OCI-LY3 (cell line): Measurements from ENCODE around the gene TSPAN33.

Experiments used
- H2AFZ ChIP-seq: fragments of 200-600, 300-600 bp; shearing (Covaris generic); 2 replicates; pipeline ENCODE4 v1.6.0; 2014; ENCODE audit warnings: antibody characterized with exemption, low read depth, low read length
- H3K27ac ChIP-seq: fragments of 200-600, 300-600 bp; sonication (generic); 2 replicates; pipeline ENCODE4 v1.5.1; 2014; ENCODE audit warnings: mild to moderate bottlenecking, low read length, moderate library complexity, mixed read lengths
- H3K27me3 ChIP-seq: fragments of 200-600, 300-600 bp; sonication (generic); 2 replicates; pipeline ENCODE4 v1.6.1; 2014; ENCODE audit warnings: low read depth, low read length, mixed read lengths
- H3K36me3 ChIP-seq: fragments of 200-600, 300-600 bp; sonication (generic); replicated peaks from 2 replicates; pipeline ENCODE3; 2014; ENCODE audit warnings: low read depth, low read length, mixed read lengths
- H3K4me1 ChIP-seq: fragments of 300-600, 200-600 bp; sonication (generic); 2 replicates; pipeline ENCODE4 v1.6.1; 2014; ENCODE audit warnings: low read length, mixed read lengths
- H3K4me2 ChIP-seq: fragments of 200-600, 300-600 bp; sonication (generic); 2 replicates; pipeline ENCODE4 v1.6.1; 2014; ENCODE audit warnings: low read length, mixed read lengths
- H3K4me3 ChIP-seq: fragments of 300-600, 200-600 bp; sonication (generic); 2 replicates; pipeline ENCODE4 v1.5.1; 2014; ENCODE audit warnings: antibody characterized with exemption, mild to moderate bottlenecking, low read length, moderate library complexity
- H3K79me2 ChIP-seq: fragments of 300-600, 200-600 bp; shearing (Covaris generic); 2 replicates; pipeline ENCODE4 v1.6.1; 2014; ENCODE audit warnings: mild to moderate bottlenecking, low read length, mixed read lengths
- H3K9ac ChIP-seq: fragments of 300-600, 200-600 bp; shearing (Covaris generic); 2 replicates; pipeline ENCODE4 v1.6.0; 2014; ENCODE audit warnings: mild to moderate bottlenecking, low read length, moderate library complexity
- H3K9me3 ChIP-seq: fragments of 200-600, 300-600 bp; shearing (Covaris generic); 2 replicates; pipeline ENCODE4 v1.6.1; 2014; ENCODE audit warnings: low read length, mixed read lengths; ENCODE audit not compliant: insufficient read depth
- H4K20me1 ChIP-seq: fragments of 200-600, 300-600 bp; sonication (generic); 2 replicates; pipeline ENCODE4 v1.6.1; 2016; ENCODE audit warnings: low read length, mixed read lengths; ENCODE audit not compliant: insufficient read depth
- CTCF ChIP-seq: fragments of 200-600, 300-600 bp; sonication (generic); IDR thresholded peaks from 2 replicates; pipeline ENCODE4 v1.5.1; 2014; ENCODE audit warnings: antibody characterized with exemption, low read length, low read depth
- EZH2phosphoT487 ChIP-seq: fragments of 200-600 bp; shearing (Covaris generic); IDR thresholded peaks from 2 replicates; pipeline ENCODE4 v1.6.1; 2018; ENCODE audit warnings: antibody characterized with exemption, mixed run types, low read depth

Gene TSPAN33

GRCh38 chr7:129184981-129185670 is 40.6 kb downstream of the TSPAN33 start:
- Histone ChIP-seq H3K36me3 (peaks cover 5% of the 10 kb centered on the region), H3K4me1 (peaks cover 15% of the 10 kb centered on the region), H3K27ac (no peak overlapping the region), H2AFZ (no peak overlapping the region), H3K4me3 (no peak overlapping the region), H3K9ac (no peak overlapping the region), H3K4me2 (no peak overlapping the region), H4K20me1 (peaks cover 1% of the 10 kb centered on the region; the same call in 1 of the 2 replicates), H3K9me3 (no peaks in the 10 kb centered on the region), H3K79me2 (peaks cover 14% of the 10 kb centered on the region), H3K27me3 (no peaks in the 10 kb centered on the region)
- TF ChIP-seq CTCF (no peak), EZH2phosphoT487 (no peak)

- no peaks in the 10 kb centered on the region for H3K27me3 ChIP-seq
- no peak overlapping the region for H2AFZ ChIP-seq
- H3K4me3 ChIP-seq = no peak overlapping the region
- H4K20me1 ChIP-seq = peaks cover 14% of the 10 kb centered on the region
- no peaks in the 10 kb centered on the region for H3K9me3 ChIP-seq
- TF ChIP-seq EZH2phosphoT487 = no peak
- TF ChIP-seq CTCF = no peak
- peaks cover 29% of the 10 kb centered on the region for H3K79me2 ChIP-seq
- no peak overlapping the region for H3K9ac ChIP-seq
- H3K4me1 ChIP-seq = peaks cover 19% of the 10 kb centered on the region
- H3K27ac ChIP-seq = no peak overlapping the region
- no peak overlapping the region for H3K4me2 ChIP-seq
- peaks cover under 1% of the 10 kb centered on the region for H3K36me3 ChIP-seq
Measured at GRCh38 chr7:129186749-129187260, 42.3 kb downstream of the TSPAN33 start.

GRCh38 chr7:129187681-129188371 is 43.3 kb downstream of the TSPAN33 start:
- Histone ChIP-seq H2AFZ (peak overlapping the region; percentile 58), H4K20me1 (peaks cover 14% of the 10 kb centered on the region), H3K4me3 (peak overlapping the region; percentile 97), H3K79me2 (peaks cover 36% of the 10 kb centered on the region), H3K27ac (no peak overlapping the region), H3K9me3 (no peaks in the 10 kb centered on the region), H3K9ac (peak overlapping the region; percentile 84), H3K27me3 (no peaks in the 10 kb centered on the region), H3K36me3 (peaks cover 2% of the 10 kb centered on the region), H3K4me2 (peak overlapping the region; percentile 92), H3K4me1 (peaks cover 19% of the 10 kb centered on the region)
- TF ChIP-seq CTCF (no peak), EZH2phosphoT487 (no peak)

GRCh38 chr7:129188372-129188891 is 43.9 kb downstream of the TSPAN33 start, which contains the start of gene SMO:
Gene SMO (plus strand): TSS chr7:129188633. CDS start chr7:129189152, 519 bp downstream.
- TF ChIP-seq CTCF (no peak), EZH2phosphoT487 (no peak)
- Histone ChIP-seq H3K36me3 (peaks cover 5% of the 10 kb centered on the region), H3K9ac (peak within 1 kb of the TSS; percentile 84), H3K27me3 (no peaks in the 10 kb centered on the region), H3K4me3 (peak within 1 kb of the TSS; percentile 97), H4K20me1 (peaks cover 14% of the 10 kb centered on the region), H3K79me2 (peaks cover 39% of the 10 kb centered on the region), H3K27ac (peak within 1 kb of the TSS; percentile 25), H2AFZ (peak within 1 kb of the TSS; percentile 72), H3K4me2 (peak within 1 kb of the TSS; percentile 92), H3K4me1 (peaks cover 19% of the 10 kb centered on the region), H3K9me3 (no peaks in the 10 kb centered on the region)
